ENCODE measurements around the gene TRPV4.

GRCh38 chr12:109824731-109825130 is 8.5 kb downstream of the TRPV4 start:
- TF ChIP-seq TAF1 (IDR thresholded peaks at IDR 0.05; ENCODE audit: borderline replicate concordance, low read depth, low read length): no peak
- TF ChIP-seq POLR2A (IDR thresholded peaks at IDR 0.05; ENCODE audit: low read depth, low read length): no peak
- no peak for TF ChIP-seq POLR2AphosphoS5 (IDR thresholded peaks at IDR 0.05; ENCODE audit: low read depth, low read length)
